ENCODE results near the gene PACS2. TPM values are rescaled to one million over a fixed set of nuclear protein-coding genes. Genes with fewer than 3 reads are reported as not detected.

Gene PACS2
- total and polyA plus RNA-seq, 4 donors, result 5.1 to 21.9 (median 9.8) TPM

- 92% methylated on average over 10 of the region's 10 CpGs for WGBS
- Histone ChIP-seq H3K9me3 (ENCODE audit: control insufficient read depth in 4 of 4, low read length in 3 of 4) (no peaks in the 10 kb centered on the region), H3K27ac (ENCODE audit: low read depth in 1 of 2, low read length in 2 of 2) (no peak overlapping the region), H3K36me3 (ENCODE audit: control insufficient read depth in 4 of 4, insufficient read depth in 3 of 4, low read depth in 1 of 4, low read length in 3 of 4) (peaks cover 0 to 18% (median 3%) of the 10 kb centered on the region in 4 donors), H3K4me1 (ENCODE audit: control insufficient read depth in 4 of 4, insufficient read depth in 4 of 4, low read length in 3 of 4) (no peaks in the 10 kb centered on the region), H3K4me3 (ENCODE audit: low read depth in 1 of 3, low read length in 3 of 3) (no peak overlapping the region), H3K27me3 (ENCODE audit: control insufficient read depth in 4 of 4, insufficient read depth in 4 of 4, low read length in 3 of 4) (no peaks in the 10 kb centered on the region), H3K9ac (ENCODE audit: low read depth in 1 of 2, low read length in 2 of 2) (no peak overlapping the region)
- DNase-seq (ENCODE audit: low spot score), result no peak
- TF ChIP-seq FOXA2 (IDR thresholded peaks at IDR 0.05) (no peak), ZBTB33 (IDR thresholded peaks at IDR 0.05) (no peak), HNF4A (conservative IDR thresholded peaks at IDR 0.05) (no peak), SP1 (IDR thresholded peaks at IDR 0.05) (no peak)
These were observed 73.0 kb downstream of the PACS2 start for GRCh38 chr14:105387530-105387922.

DNA sequence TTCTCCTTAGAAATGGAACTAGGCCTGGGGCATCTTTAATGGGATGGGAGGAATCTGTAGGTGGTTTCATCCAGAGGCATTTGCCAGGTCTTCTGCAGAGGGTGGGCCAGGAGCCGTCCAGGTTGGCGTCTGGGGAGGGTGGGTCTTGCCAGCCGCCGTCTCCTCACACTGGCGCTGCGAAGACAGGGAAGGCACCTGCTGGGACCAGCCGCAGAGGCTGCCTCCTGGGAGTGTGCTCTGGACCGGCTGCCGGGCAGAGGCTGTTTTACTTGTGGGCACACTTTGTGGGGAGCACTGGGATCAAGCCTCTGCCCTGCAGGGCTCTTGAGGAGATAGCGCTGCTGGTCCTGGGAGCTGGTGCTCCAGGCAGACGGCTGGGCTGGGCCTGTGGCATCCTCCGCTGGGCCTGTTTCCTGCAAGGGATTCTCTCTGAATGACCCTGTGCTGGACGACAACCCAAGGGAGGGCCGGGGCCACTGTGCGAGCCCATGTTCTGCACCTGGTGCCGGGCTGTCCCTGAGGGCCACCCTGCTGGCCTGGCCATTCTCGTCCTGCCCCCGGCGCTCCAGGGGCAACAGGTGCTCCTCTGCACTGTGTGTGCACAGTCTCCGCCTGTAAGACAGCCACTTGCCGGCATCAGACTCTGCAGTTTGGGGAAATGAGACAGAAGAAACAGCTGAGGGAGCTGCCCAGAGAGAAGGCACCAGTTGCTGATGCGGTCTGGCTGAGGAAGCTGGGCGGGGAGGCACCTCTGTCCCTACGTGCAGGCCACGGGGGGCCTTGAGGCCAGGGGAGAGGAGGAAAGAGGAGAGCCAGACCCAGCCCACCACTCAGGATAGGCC is 73.8 kb downstream of the PACS2 start:
- H3K9me3 ChIP-seq (ENCODE audit: control insufficient read depth in 4 of 4, low read length in 3 of 4), result no peaks in the 10 kb centered on the region
- H3K27me3 ChIP-seq (ENCODE audit: control insufficient read depth in 4 of 4, insufficient read depth in 4 of 4, low read length in 3 of 4), result no peaks in the 10 kb centered on the region
- H3K4me1 ChIP-seq (ENCODE audit: control insufficient read depth in 4 of 4, insufficient read depth in 4 of 4, low read length in 3 of 4), result no peaks in the 10 kb centered on the region
- no peak overlapping the region for H3K4me3 ChIP-seq (ENCODE audit: low read depth in 1 of 3, low read length in 3 of 3)
- 93% methylated on average over 25 of the region's 25 CpGs for WGBS
- H3K27ac ChIP-seq (ENCODE audit: low read depth in 1 of 2, low read length in 2 of 2), result no peak overlapping the region
- H3K9ac ChIP-seq (ENCODE audit: low read depth in 1 of 2, low read length in 2 of 2), result no peak overlapping the region
- TF ChIP-seq YY1 (IDR thresholded peaks at IDR 0.05) (no peak), REST (IDR thresholded peaks at IDR 0.05) (no peak), JUND (IDR thresholded peaks at IDR 0.05) (no peak), FOXA1 (IDR thresholded peaks at IDR 0.05) (no peak), NR2F2 (IDR thresholded peaks at IDR 0.05) (no peak), RAD21 (IDR thresholded peaks at IDR 0.05) (no peak), HNF4G (IDR thresholded peaks at IDR 0.05) (no peak), ZBTB33 (IDR thresholded peaks at IDR 0.05) (no peak), TAF1 (conservative IDR thresholded peaks at IDR 0.05) (no peak), GABPA (IDR thresholded peaks at IDR 0.05 in 1 of 2, conservative IDR thresholded peaks at IDR 0.05 in 1 of 2) (no peak), FOXA2 (IDR thresholded peaks at IDR 0.05) (no peak), HNF4A (conservative IDR thresholded peaks at IDR 0.05) (no peak), ATF3 (IDR thresholded peaks at IDR 0.05) (no peak), CTCF (IDR thresholded peaks at IDR 0.05; ENCODE audit: low read depth, low read length, missing input control) (no peak), SP1 (IDR thresholded peaks at IDR 0.05) (no peak), EGR1 (IDR thresholded peaks at IDR 0.05; ENCODE audit: low read depth in 2 of 2) (no peak), RXRA (IDR thresholded peaks at IDR 0.05) (no peak)
- TF ChIP-seq, protein P1, sequence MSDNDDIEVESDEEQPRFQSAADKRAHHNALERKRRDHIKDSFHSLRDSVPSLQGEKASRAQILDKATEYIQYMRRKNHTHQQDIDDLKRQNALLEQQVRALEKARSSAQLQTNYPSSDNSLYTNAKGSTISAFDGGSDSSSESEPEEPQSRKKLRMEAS (IDR thresholded peaks at IDR 0.05), result no peak
- H3K36me3 ChIP-seq (ENCODE audit: control insufficient read depth in 4 of 4, insufficient read depth in 3 of 4, low read depth in 1 of 4, low read length in 3 of 4), result peaks cover 0 to 12% (median 1%) of the 10 kb centered on the region in 4 donors
- no peak for DNase-seq (ENCODE audit: low spot score)
